ENCODE results near the gene GGA2.
"Not testable (repeated sequence)": the region's sequence is repeated elsewhere in the genome, so short reads cannot be mapped to it uniquely, and the experiment has no call there.

DNA sequence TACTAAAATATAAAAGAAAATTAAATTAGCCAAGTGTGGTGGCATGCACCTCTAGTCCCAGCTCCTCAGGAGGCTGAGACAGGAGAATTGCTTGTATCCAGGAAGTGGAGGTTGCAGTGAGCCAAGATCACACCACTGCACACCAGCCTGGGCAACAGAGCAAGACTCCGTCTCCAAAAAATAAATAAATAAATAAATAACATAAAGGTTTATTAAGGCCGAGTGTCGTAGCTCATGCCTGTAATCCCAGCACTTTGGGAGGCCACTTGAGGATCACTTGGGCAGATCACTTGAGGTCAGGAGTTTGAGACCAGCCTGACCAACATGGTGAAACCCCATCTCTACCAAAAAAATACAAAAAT, 30.5 kb upstream of the GGA2 start:
- TF ChIP-seq, protein P1, sequence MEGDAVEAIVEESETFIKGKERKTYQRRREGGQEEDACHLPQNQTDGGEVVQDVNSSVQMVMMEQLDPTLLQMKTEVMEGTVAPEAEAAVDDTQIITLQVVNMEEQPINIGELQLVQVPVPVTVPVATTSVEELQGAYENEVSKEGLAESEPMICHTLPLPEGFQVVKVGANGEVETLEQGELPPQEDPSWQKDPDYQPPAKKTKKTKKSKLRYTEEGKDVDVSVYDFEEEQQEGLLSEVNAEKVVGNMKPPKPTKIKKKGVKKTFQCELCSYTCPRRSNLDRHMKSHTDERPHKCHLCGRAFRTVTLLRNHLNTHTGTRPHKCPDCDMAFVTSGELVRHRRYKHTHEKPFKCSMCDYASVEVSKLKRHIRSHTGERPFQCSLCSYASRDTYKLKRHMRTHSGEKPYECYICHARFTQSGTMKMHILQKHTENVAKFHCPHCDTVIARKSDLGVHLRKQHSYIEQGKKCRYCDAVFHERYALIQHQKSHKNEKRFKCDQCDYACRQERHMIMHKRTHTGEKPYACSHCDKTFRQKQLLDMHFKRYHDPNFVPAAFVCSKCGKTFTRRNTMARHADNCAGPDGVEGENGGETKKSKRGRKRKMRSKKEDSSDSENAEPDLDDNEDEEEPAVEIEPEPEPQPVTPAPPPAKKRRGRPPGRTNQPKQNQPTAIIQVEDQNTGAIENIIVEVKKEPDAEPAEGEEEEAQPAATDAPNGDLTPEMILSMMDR (IDR thresholded peaks at IDR 0.05), result not testable (repeated sequence)
- not testable (repeated sequence) for TF ChIP-seq EZH2phosphoT487 (IDR thresholded peaks at IDR 0.05)
